T-helper 2 cell treated with Interferon-gamma antibody and Interleukin-4, amounts not matched to agents 5 μg/mL and 100 μg/mL, for 36 hours (primary cell): ENCODE data around the gene SBNO2.

Experiments
- DNase-seq: peaks from one replicate; pipeline ENCODE4 v3.0.0; 2021; ENCODE audit warnings: low spot score
- H3K27ac Mint-ChIP-seq: one replicate; pipeline ENCODE4 v1.8.0; 2021; ENCODE audit warnings: mild to moderate bottlenecking, mixed read lengths
- H3K27me3 Mint-ChIP-seq: one replicate; pipeline ENCODE4 v1.8.0; 2021; ENCODE audit warnings: low read depth, mixed read lengths
- H3K36me3 Mint-ChIP-seq: one replicate; pipeline ENCODE4 v1.8.0; 2021; ENCODE audit warnings: low read depth, mixed read lengths
- H3K4me1 Mint-ChIP-seq: one replicate; pipeline ENCODE4 v1.8.0; 2021; ENCODE audit warnings: low read depth, mixed read lengths
- H3K4me3 Mint-ChIP-seq: one replicate; pipeline ENCODE4 v1.8.0; 2022; ENCODE audit warnings: mild to moderate bottlenecking, moderate library complexity, mixed read lengths
- H3K9me3 Mint-ChIP-seq: one replicate; pipeline ENCODE4 v1.8.0; 2021; ENCODE audit warnings: mixed read lengths

SBNO2 gene

DNA sequence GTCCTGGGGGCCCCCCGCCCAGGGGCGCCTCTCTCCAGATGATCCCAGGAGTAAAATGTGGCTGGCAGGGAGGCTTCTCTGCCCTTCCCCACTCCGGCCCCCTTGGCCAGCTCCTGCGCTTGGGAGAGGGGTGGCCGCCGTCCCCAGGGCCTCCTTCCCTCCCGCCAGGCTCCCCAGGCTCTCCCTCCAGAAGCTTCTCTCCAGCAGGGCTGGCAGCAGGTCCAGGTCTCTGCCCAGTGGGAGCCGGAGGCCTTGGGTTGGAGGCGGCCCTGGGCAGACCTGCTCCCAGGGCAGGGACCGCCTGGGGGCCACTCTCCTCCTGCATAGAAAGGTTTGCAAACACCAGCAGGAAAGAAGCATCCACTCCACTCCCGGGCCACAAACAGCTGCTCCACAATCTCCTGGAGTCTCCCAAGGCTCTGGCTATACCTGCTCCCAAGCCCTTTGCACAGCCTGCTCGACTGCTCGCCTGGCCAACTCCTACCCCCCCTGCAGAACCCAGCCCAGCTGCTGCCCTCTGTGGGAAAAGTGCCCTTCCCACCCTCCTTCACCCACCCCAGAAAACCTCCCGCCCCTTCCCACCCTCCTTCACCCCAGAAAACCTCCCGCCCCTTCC lies 26.0 kb downstream of the SBNO2 start:
- no peaks in the 10 kb centered on the region for H3K4me1 Mint-ChIP-seq
- no peaks in the 10 kb centered on the region for H3K9me3 Mint-ChIP-seq
- no peak for DNase-seq
- no peaks in the 10 kb centered on the region for H3K27me3 Mint-ChIP-seq
- H3K27ac Mint-ChIP-seq = no peak overlapping the region
- no peak overlapping the region for H3K4me3 Mint-ChIP-seq
- H3K36me3 Mint-ChIP-seq = peaks cover 24% of the 10 kb centered on the region

DNA sequence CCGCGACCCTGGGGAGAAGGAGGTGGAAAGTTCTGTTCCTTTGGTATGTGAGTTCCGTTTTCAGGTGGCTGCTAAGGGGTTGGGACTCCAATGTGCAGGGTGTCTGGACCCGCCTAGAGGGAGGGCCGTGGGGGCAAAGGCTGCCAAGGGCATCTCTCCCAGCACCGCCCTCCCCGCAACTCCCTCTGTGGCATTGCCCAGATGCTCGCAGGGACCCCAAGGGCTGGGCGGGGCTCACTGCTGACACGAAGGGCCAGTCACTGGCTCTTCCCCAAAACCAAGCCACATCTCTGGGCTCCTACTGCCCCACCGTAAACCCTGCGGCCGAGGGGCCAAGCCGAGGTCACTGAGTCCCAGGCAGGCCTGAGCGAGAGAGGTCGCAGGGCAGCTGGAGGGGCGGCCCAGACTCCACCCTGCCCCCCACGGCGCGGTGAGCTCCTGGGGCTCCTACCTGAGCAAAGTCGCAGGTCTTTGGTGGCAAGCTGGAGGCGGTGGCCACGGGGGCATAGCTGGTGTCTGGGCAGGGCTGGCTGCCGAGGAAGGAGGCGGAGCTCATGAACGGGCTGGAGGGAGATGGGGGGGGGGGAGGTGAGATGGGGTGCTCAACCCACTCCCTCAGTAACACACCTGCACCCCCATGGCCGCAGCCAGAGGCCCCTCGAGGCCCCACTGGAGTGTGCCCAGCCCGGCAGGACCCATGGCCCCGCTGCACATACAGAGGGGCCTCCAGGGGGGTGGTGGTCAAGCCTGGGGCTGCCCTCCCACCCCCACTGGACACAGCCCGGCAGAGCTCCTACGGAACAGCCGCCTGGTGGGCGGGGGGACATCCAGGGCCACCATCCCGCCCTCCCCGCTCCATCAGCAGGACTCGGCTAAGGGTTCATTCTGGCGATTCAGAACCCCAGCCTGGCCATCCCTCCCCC lies 26.9 kb downstream of the SBNO2 start:
- Mint-ChIP-seq H3K27ac (no peak overlapping the region), H3K9me3 (no peaks in the 10 kb centered on the region), H3K4me1 (no peaks in the 10 kb centered on the region), H3K27me3 (no peaks in the 10 kb centered on the region), H3K36me3 (peaks cover 28% of the 10 kb centered on the region), H3K4me3 (no peak overlapping the region)
- no peak for DNase-seq

DNA sequence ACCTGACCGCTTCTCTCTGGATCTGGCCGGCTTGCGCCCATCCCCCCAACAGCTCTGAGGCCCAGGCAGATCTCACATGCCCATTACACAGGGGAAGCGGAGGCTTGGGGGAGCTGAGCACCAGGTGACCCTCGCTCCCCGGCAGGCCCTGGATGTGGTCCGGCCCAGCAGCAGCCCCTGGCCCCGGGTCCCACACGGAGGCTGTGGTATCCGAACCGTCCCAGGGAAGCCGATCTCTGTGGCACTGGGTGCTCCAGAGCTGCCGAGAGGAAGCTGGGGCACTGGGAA lies 27.7 kb downstream of the SBNO2 start:
- H3K27me3 Mint-ChIP-seq = no peaks in the 10 kb centered on the region
- H3K9me3 Mint-ChIP-seq = no peaks in the 10 kb centered on the region
- H3K27ac Mint-ChIP-seq = no peak overlapping the region

DNA sequence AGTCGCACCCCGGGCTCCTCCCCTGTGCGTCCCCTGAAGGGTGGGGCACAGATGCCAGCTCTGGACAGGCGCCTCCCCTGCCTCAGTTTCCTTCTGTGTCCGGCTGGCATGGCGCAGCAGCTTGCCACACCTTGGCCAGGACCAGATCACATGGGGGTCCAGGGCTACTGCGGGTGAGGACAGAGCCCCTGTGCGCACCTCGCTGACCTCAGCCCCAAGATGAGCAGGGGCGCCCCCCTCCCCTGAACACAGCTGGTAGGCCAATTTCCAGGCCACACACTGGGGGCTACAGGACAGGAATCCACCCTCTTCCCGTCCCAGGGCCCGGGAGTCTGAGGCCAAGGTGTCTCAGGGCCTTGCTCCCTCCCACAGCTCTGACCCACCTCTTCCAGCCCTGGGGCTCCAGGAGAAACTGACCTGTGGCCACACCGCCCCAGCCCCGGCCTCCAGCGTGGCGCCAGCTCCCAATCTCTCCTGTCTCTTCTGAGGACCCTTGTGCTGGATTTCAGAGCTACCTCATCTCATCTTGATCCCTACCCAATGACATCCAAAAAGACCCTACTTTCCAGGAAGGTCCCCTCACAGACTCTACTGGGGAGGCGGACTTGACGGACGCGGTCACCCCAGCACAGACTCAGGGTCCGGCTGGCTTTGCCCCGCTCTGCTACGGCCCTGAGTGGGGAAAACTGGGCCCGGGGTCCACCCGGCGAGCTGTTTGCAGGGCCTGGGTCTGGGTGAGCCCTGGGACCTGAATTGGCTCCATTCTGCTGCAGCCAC lies 28.2 kb downstream of the SBNO2 start:
- H3K27ac Mint-ChIP-seq = no peak overlapping the region
- peaks cover 28% of the 10 kb centered on the region for H3K36me3 Mint-ChIP-seq
- DNase-seq = no peak
- no peak overlapping the region for H3K4me3 Mint-ChIP-seq
- H3K27me3 Mint-ChIP-seq = no peaks in the 10 kb centered on the region
- no peaks in the 10 kb centered on the region for H3K9me3 Mint-ChIP-seq
- no peaks in the 10 kb centered on the region for H3K4me1 Mint-ChIP-seq

More for the DNA sequence above, 27.7 kb downstream of the SBNO2 start:
- H3K4me1 Mint-ChIP-seq = no peaks in the 10 kb centered on the region
- no peak overlapping the region for H3K4me3 Mint-ChIP-seq
- H3K36me3 Mint-ChIP-seq = peaks cover 29% of the 10 kb centered on the region
- DNase-seq = no peak

DNA sequence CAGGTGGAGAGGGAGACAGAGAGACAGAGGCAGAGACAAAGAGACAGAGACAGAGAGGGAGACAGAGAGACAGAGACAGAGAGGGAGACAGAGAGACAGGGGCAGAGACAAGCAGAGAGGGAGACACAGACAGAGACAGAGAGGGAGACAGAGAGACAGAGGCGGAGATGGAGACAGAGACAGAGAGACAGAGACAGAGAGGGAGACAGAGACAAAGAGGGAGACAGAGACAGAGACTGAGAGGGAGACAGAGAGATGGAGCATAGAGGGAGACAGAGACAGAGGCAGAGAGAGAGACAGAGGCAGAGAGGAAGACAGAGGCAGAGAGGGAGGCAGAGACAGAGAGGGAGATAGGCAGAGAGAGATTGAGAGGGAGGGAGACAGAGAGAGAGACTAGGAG lies 29.3 kb downstream of the SBNO2 start:
- Mint-ChIP-seq H3K36me3 (peaks cover 29% of the 10 kb centered on the region), H3K27ac (peak overlapping the region; percentile 39), H3K27me3 (no peaks in the 10 kb centered on the region), H3K4me3 (no peak overlapping the region), H3K4me1 (no peaks in the 10 kb centered on the region), H3K9me3 (no peaks in the 10 kb centered on the region)
- DNase-seq = no peak

DNA sequence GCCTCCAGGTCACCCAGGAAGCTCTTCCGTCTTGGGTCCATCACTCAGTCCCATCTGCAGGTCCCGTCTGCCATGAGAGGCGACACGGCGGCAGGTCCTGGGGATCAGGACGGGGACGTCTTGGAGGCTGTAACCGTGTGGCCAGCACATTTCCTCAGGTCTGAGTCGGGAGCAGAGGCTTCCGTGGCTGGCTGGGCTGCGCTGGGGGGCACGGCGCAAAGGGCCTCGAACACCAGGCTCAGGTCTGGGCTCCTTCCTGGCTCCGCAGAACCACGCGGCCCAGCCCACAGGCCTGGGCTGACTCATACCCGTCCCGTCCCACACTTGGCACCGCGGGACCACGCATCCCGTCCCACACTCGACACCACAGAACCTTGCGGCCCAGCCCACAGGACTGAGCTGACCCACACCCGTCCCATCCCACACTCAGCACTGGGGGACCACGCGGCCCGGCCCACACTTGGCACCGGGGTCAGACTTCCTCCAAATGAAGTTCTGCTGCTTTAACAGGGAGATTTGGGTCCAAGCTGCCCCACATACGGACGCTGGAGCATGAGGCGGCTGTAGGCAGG lies 30.2 kb downstream of the SBNO2 start:
- Mint-ChIP-seq H3K9me3 (no peaks in the 10 kb centered on the region), H3K27ac (no peak overlapping the region), H3K36me3 (peaks cover 28% of the 10 kb centered on the region), H3K4me3 (no peak overlapping the region), H3K27me3 (no peaks in the 10 kb centered on the region), H3K4me1 (no peaks in the 10 kb centered on the region)
- no peak for DNase-seq

DNA sequence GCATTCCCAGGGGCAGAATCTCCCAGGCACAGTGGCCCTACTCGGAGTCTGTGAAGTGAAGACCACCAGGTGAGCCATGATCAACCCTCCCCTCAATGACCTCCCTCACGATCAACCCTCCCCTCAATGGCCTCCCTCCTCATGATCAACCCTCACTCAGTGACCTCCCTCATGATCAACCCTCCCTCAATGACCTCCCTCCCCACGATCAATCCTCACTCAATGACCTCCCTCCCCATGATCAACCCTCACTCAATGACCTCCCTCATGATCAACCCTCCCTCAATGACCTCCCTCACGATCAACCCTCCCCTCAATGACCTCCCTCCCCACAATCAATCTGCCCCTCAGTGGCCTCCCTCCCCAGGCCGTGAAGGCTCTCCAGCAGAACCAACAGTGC lies 32.1 kb downstream of the SBNO2 start:
- Mint-ChIP-seq H3K27ac (no peak overlapping the region), H3K4me3 (no peak overlapping the region), H3K36me3 (peaks cover 29% of the 10 kb centered on the region), H3K27me3 (no peaks in the 10 kb centered on the region), H3K9me3 (no peaks in the 10 kb centered on the region), H3K4me1 (no peaks in the 10 kb centered on the region)
- no peak for DNase-seq

DNA sequence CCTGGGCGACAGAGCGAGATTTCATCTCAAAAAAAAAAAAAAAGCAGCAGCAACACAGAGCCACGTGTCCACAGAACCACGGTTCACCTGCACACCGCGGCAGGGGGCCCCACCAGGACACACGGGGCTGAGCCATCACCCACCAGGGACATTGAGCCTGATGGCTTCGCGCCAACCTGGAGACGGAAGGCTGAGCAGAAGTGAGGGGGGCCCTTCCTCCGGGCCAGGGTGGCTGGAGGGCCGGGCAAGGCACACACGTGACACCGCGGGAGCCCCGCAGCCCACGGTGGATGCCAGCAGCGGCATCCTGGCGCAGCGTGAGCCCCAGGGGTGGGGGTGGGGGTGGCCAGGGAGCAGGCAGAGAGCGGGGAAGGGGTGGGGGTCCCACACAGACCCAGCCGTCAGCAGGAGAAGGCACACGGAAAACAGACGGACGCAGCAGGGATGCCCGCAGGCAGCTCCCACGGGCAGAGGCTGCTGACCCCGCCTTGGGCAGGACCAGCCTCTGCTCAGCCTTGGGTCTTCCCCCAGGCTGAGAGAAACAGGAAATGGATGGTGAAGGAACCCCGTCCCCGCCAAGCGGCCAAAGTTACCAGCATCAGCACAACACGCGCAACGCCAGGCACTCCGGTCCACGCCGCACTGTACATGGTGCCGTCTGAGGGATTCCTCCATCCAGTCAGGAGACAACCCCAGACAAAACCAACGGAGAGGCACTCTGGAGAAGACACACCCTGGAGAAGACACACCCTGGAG lies 33.6 kb downstream of the SBNO2 start:
- peaks cover 3% of the 10 kb centered on the region for H3K4me1 Mint-ChIP-seq
- no peaks in the 10 kb centered on the region for H3K9me3 Mint-ChIP-seq
- DNase-seq = no peak
- no peak overlapping the region for H3K27ac Mint-ChIP-seq
- H3K36me3 Mint-ChIP-seq = peaks cover 25% of the 10 kb centered on the region
- H3K27me3 Mint-ChIP-seq = no peaks in the 10 kb centered on the region
- H3K4me3 Mint-ChIP-seq = no peak overlapping the region

DNA sequence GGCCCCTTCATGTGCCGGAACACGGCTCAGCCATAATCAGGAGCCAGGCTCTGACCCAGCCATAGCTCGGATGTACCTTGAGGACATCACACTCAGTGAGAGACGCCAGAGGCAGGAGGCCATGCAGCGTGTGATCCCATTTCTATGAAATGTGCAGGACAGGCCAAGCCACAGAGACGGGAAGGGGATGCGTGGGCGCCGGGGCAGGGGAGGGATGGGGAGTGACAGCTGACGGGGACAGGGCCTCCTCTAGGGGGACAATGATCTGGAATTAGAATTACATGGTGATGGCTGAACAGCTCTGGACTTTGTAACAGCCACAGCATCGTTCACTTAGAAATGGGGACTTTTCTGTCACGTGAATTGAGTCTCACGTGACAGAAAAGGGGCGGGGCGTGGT lies 34.9 kb downstream of the SBNO2 start:
- no peaks in the 10 kb centered on the region for H3K27me3 Mint-ChIP-seq
- H3K9me3 Mint-ChIP-seq = no peaks in the 10 kb centered on the region
- no peak overlapping the region for H3K27ac Mint-ChIP-seq

DNA sequence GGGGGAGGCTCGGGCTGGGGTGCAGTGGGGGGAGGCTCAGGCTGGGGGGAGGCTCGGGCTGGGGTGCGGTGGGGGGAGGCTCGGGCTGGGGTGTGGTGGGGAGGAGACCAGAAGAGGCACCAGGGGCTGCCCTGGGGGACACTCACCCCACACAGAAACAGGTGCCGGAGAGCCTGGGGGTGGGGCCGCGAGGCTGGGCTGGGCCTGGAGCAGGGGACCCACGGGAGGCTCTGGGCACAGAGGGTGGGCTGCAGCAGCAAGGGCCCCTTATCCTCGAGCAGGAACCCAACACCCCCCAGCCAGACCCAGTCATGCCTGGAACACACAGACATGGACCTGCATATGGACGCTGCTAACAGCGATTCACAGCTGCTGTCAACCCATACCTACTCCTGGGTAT lies 35.9 kb downstream of the SBNO2 start:
- DNase-seq = no peak
- H3K36me3 Mint-ChIP-seq = peaks cover 12% of the 10 kb centered on the region
- H3K27me3 Mint-ChIP-seq = no peaks in the 10 kb centered on the region
- no peaks in the 10 kb centered on the region for H3K9me3 Mint-ChIP-seq
- H3K4me1 Mint-ChIP-seq = peaks cover 3% of the 10 kb centered on the region
- H3K4me3 Mint-ChIP-seq = no peak overlapping the region
- H3K27ac Mint-ChIP-seq = no peak overlapping the region

More for the DNA sequence above, 34.9 kb downstream of the SBNO2 start:
- peaks cover 3% of the 10 kb centered on the region for H3K4me1 Mint-ChIP-seq
- no peak for DNase-seq
- H3K36me3 Mint-ChIP-seq = peaks cover 19% of the 10 kb centered on the region
- no peak overlapping the region for H3K4me3 Mint-ChIP-seq

DNA sequence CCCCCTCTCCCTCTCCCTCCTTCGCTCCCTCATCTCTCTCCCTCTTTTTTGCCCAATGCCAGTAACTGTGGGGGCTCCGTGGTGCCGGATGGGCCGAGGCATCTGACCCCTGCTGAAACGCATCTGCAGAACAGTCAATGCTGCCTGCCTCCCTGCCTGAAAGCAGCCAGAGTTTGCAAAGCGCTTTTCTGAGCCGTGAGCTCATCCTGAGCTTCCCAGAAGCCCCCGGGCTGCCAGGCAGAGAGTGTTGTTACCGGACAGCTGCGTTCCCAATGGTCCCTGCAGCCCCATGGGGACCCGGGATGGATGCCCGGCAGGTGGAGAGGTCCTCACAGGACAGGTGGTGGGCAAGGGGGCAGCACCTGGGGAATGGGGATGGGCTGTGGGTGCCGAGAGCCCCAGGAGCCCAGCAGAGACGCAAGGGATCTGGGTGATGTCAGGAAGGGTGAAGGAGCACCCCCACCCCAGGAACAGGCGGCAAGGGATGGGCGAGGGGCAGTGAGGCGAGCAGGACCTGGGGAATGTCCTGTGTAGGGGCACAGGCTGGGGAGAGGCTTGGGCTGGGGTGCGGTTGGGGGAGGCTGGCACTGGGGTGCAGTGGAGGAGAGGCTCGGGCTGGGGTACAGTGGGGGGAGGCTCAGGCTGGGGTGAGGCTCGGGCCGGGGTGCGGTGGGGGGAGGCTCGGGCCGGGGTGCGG lies 37.3 kb downstream of the SBNO2 start:
- H3K4me1 Mint-ChIP-seq = peaks cover 3% of the 10 kb centered on the region
- H3K27ac Mint-ChIP-seq = no peak overlapping the region
- H3K36me3 Mint-ChIP-seq = peaks cover 4% of the 10 kb centered on the region
- H3K27me3 Mint-ChIP-seq = no peaks in the 10 kb centered on the region
- H3K4me3 Mint-ChIP-seq = no peak overlapping the region
- no peak for DNase-seq
- no peaks in the 10 kb centered on the region for H3K9me3 Mint-ChIP-seq

DNA sequence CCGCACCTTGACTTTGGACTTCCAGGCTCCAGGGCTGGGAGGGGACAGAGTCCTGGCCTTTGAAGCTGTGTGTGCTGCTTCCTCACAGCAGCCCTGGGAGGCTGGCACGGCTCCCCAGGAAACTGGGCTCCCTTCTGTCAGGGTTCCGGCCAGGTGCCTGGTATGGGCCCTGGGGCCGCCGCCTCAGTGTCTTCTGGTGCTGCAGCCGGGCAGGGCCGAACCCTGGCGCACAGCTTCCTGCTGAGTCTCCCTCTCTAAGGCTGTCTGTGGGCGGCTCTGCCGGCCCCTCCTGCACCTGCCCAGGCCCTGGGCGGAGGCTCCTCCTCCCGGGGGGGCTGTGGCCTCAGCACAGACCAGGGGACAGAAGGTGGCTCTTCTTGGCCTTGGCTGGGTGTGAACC lies 37.9 kb downstream of the SBNO2 start:
- Mint-ChIP-seq H3K9me3 (no peaks in the 10 kb centered on the region), H3K27ac (no peak overlapping the region), H3K4me3 (no peak overlapping the region), H3K27me3 (no peaks in the 10 kb centered on the region), H3K36me3 (peaks cover 4% of the 10 kb centered on the region), H3K4me1 (peaks cover 3% of the 10 kb centered on the region)
- no peak for DNase-seq

DNA sequence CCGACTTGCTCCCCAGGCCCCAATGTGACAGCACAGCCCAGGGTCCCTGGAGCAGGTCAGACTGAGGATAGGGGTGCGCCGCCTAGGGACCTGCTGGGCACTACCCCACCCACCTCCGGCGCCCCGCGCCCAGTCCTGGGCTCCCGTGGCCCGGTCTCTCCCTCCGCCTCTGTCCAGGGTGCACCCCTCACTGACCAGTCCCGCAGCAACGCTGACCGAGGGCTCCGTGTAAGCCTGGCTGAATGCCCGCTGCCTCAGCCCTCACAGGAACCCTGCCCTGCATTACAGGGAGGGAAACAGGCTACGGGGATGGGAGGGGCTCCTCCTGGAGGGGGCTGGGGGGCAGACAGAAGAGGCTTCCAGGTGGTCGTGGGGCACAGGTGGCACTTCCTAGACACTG lies 38.6 kb downstream of the SBNO2 start:
- Mint-ChIP-seq H3K4me3 (no peak overlapping the region), H3K4me1 (peaks cover 7% of the 10 kb centered on the region), H3K27me3 (no peaks in the 10 kb centered on the region), H3K27ac (no peak overlapping the region), H3K36me3 (peaks cover 4% of the 10 kb centered on the region), H3K9me3 (no peaks in the 10 kb centered on the region)
- DNase-seq = no peak
